Adrenal gland (tissue), 5 donors: ENCODE results near the gene CXCL11.

Experiments used
- POLR2A ChIP-seq, 2 donors: fragments of 450-650 bp; IDR thresholded peaks; one replicate each; pipeline ENCODE4 v1.6.1; 2017; ENCODE audit warnings: antibody characterized with exemption in 2 of 2, mild to moderate bottlenecking in 2 of 2, moderate library complexity in 1 of 2
- TF ChIP-seq, protein P1 (sequence below), 6 experiments: fragments of 450-650 bp in 4 of 6; fragments of 200-600 bp in 2 of 6; sonication (generic) in 1 of 6; IDR thresholded peaks; 1 replicate in 5 of 6; 2 replicates in 1 of 6; pipeline versions ENCODE4 v1.5.1 to v1.8.0; 2016 to 2021; ENCODE audit warnings: antibody characterized with exemption in 6 of 6, mild to moderate bottlenecking in 2 of 6, moderate library complexity in 1 of 6
- donor health status: DM: no; HTN: no; CAD: no.

DNA sequence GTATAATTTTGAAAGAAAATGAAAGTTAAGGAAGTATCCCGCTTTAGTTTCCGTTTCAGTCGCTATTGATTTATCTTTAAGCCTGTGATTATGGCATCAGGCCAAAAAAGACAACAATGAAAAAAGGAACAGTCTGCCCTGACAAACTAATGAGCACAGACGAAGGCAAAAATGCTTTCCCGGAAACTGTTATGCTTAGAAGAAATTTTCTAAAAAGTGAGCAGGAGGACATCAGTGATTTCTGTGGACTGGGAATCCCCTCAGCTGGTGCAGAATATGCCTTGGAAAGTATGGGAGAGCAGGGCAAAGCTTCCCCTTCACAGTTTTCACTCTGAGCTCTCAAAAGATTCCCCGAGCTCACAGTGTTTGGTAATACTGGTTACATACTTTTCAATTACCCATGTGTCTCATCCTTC, 7.5 kb downstream of the CXCL11 start:
- TF ChIP-seq, protein P1, sequence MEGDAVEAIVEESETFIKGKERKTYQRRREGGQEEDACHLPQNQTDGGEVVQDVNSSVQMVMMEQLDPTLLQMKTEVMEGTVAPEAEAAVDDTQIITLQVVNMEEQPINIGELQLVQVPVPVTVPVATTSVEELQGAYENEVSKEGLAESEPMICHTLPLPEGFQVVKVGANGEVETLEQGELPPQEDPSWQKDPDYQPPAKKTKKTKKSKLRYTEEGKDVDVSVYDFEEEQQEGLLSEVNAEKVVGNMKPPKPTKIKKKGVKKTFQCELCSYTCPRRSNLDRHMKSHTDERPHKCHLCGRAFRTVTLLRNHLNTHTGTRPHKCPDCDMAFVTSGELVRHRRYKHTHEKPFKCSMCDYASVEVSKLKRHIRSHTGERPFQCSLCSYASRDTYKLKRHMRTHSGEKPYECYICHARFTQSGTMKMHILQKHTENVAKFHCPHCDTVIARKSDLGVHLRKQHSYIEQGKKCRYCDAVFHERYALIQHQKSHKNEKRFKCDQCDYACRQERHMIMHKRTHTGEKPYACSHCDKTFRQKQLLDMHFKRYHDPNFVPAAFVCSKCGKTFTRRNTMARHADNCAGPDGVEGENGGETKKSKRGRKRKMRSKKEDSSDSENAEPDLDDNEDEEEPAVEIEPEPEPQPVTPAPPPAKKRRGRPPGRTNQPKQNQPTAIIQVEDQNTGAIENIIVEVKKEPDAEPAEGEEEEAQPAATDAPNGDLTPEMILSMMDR (IDR thresholded peaks at IDR 0.05), result no peak
- no peak for TF ChIP-seq POLR2A (IDR thresholded peaks at IDR 0.05)
